Colonic mucosa (tissue), 4 donors: ENCODE data around the gene SCN2B. TPM values are rescaled to one million over a fixed set of nuclear protein-coding genes. Genes with fewer than 3 reads are reported as not detected.

Source experiments
- DNase-seq: peaks from one replicate; pipeline ENCODE4 v3.0.0-alpha.2; 2020
- H3K27ac ChIP-seq: fragments of 200-600 bp; one replicate; pipeline ENCODE4 v1.8.0; 2021
- H3K27me3 ChIP-seq: fragments of 200-600 bp; one replicate; pipeline ENCODE4 v1.8.0; 2021
- H3K36me3 ChIP-seq: fragments of 200-600 bp; one replicate; pipeline ENCODE4 v1.8.0; 2021
- H3K4me1 ChIP-seq: fragments of 200-600 bp; one replicate; pipeline ENCODE4 v1.8.0; 2021; ENCODE audit warnings: mild to moderate bottlenecking
- H3K4me3 ChIP-seq: fragments of 200-600 bp; one replicate; pipeline ENCODE4 v1.8.0; 2021
- H3K9ac ChIP-seq, 2 donors: one replicate each; pipeline ENCODE4 v1.7.0; 2013; ENCODE audit warnings: control low read depth in 2 of 2, low read depth in 2 of 2, low read length in 2 of 2
- H3K9me3 ChIP-seq: fragments of 200-600 bp; one replicate; pipeline ENCODE4 v1.8.0; 2021
- CTCF ChIP-seq: fragments of 200-600 bp; IDR thresholded peaks from one replicate; pipeline ENCODE4 v1.8.0; 2022; ENCODE audit warnings: antibody characterized with exemption, mild to moderate bottlenecking
- intact Hi-C: fragments of 100-400 bp; cut with DNase I; formaldehyde crosslinking; loops from one replicate; pipeline ENCODE4 v1.14.1; 2022
- total RNA-seq, 2 donors: library from RNA; stranded (reverse); fragmentation: NEBNext Ultra II Directional in 1 of 2; extraction: Animal tissue kit (Norgen Biotek cat#: 25700) in 1 of 2; gene quantifications; one replicate each; pipeline ENCODE4 v1.2.1, GENCODE V29; 2021
- donor health status: healthy.
- donor health status: DM: no; HTN: no; CAD: no.
- donor health status: DM: no; HTN: no; CAD: no.

SCN2B gene
- total RNA-seq, 2 donors from 2014 or later = 0.12 to 0.45 TPM

DNA sequence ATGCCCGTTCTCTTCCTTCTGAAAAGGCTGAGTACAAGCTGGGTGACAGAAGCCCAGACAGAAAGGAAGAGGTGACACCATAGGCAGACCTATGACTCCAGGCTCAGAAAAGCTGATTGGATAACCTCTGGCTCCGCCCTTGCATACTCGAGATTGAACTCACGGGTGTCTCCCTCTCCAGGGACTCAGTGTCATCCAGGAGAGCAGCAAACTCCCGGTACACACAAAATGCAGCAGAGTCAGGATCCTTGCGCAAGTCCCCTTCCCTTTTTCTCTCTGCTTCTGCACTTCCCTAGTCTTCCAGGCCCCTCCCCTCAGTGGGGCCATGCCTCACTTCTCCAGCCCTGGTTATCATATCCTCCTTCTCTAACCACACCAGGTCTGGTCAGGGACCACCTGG lies 33.6 kb downstream of the SCN2B start:
- no peak overlapping the region for H3K4me3 ChIP-seq
- no peaks in the 10 kb centered on the region for H3K9me3 ChIP-seq
- intact Hi-C loops = loop anchor here (10.0 kb wide), 1 partner anchor 212 kb away; the partner anchor contains the start of gene UBE4A
- no peak for TF ChIP-seq CTCF
- no peak for DNase-seq
- no peak overlapping the region for H3K9ac ChIP-seq
- no peaks in the 10 kb centered on the region for H3K36me3 ChIP-seq
- H3K4me1 ChIP-seq = no peaks in the 10 kb centered on the region
- H3K27ac ChIP-seq = no peak overlapping the region
- peaks cover 7% of the 10 kb centered on the region for H3K27me3 ChIP-seq

DNA sequence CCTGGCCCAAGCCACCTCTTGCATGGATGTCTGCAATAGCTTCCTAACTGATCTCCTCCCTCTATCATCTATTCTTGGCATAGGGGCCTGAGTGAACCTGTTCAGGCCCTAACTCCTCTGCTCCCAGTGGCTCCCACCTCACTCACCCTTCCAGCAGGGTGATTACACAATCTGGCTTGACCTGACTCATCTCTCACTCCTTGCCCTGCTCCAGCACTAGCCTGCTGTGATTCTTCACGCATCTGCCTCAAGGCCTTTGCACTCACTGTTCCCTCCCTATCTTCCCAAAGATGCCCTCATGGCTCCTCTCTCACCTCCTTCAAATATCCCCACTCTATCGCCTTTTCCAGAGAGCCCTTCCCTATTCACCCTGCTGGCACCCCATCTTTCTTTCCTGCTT lies 34.4 kb downstream of the SCN2B start:
- no peaks in the 10 kb centered on the region for H3K9me3 ChIP-seq
- no peaks in the 10 kb centered on the region for H3K4me1 ChIP-seq
- no peak overlapping the region for H3K4me3 ChIP-seq
- no peaks in the 10 kb centered on the region for H3K36me3 ChIP-seq
- no peak overlapping the region for H3K27ac ChIP-seq
- TF ChIP-seq CTCF = no peak
- H3K9ac ChIP-seq = no peak overlapping the region
- no peak for DNase-seq
- intact Hi-C loops = loop anchor here (10.0 kb wide), 1 partner anchor 213 kb away; the partner anchor contains the start of gene UBE4A
- H3K27me3 ChIP-seq = peaks cover 7% of the 10 kb centered on the region

DNA sequence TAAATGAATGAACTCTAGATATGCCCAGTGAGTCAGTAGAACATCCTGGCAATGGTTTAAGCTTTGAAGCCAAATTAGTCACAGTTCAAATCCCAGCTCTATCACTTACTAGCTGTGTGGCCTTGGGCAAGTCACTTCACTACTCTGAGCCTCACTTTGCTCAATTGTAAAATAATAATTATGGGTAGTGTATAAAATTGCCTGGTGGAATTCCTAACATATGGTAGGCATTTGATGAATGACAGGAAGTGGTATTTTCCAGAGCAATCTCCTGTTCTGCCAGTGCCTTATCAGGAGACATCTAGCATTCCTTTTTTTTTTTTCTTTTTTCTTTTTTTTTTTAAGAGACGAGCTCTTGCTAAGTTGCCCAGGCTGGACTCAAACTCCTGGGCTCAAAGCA lies 36.9 kb downstream of the SCN2B start:
- DNase-seq = no peak
- intact Hi-C loops = no loop called here
- Histone ChIP-seq H3K27me3 (no peaks in the 10 kb centered on the region), H3K9ac (no peak overlapping the region), H3K9me3 (no peaks in the 10 kb centered on the region), H3K4me1 (no peaks in the 10 kb centered on the region), H3K27ac (no peak overlapping the region), H3K36me3 (no peaks in the 10 kb centered on the region), H3K4me3 (no peak overlapping the region)
- no peak for TF ChIP-seq CTCF

- no peak for DNase-seq
- H3K27me3 ChIP-seq = no peaks in the 10 kb centered on the region
- H3K36me3 ChIP-seq = no peaks in the 10 kb centered on the region
- H3K9ac ChIP-seq = no peak overlapping the region
- no peak overlapping the region for H3K27ac ChIP-seq
- no peak overlapping the region for H3K4me3 ChIP-seq
- no peak for TF ChIP-seq CTCF
- intact Hi-C loops = no loop called here
- no peaks in the 10 kb centered on the region for H3K4me1 ChIP-seq
- H3K9me3 ChIP-seq = no peaks in the 10 kb centered on the region
Observed at GRCh38 chr11:118138839-118139420, 37.5 kb downstream of the SCN2B start.

GRCh38 chr11:118136801-118137200 lies 39.6 kb downstream of the SCN2B start:
- H3K4me3 ChIP-seq = no peak overlapping the region
- no peak for TF ChIP-seq CTCF
- no peak for DNase-seq
- H3K9ac ChIP-seq = no peak overlapping the region
- intact Hi-C loops = no loop called here
- no peaks in the 10 kb centered on the region for H3K4me1 ChIP-seq
- no peaks in the 10 kb centered on the region for H3K9me3 ChIP-seq
- no peaks in the 10 kb centered on the region for H3K27me3 ChIP-seq
- H3K36me3 ChIP-seq = no peaks in the 10 kb centered on the region
- H3K27ac ChIP-seq = no peak overlapping the region
